SIG-M5 (cell line): ENCODE results near the gene PACRGL.

Experiments
- DNase-seq: peaks from one replicate; lab custom pipeline; 2025; lab: John Stamatoyannopoulos, UW

The PACRGL gene

GRCh38 chr4:20700007-20700761, at the start of gene PACRGL:
Gene PACRGL, plus strand, starts transcription at chr4:20700458. Its CDS starts 4,024 bp downstream, at chr4:20704482.
- peak; percentile 83 for DNase-seq

- DNase-seq = no peak
Measured at GRCh38 chr4:20652226-20652885, 47.9 kb upstream of the PACRGL start.

DNA sequence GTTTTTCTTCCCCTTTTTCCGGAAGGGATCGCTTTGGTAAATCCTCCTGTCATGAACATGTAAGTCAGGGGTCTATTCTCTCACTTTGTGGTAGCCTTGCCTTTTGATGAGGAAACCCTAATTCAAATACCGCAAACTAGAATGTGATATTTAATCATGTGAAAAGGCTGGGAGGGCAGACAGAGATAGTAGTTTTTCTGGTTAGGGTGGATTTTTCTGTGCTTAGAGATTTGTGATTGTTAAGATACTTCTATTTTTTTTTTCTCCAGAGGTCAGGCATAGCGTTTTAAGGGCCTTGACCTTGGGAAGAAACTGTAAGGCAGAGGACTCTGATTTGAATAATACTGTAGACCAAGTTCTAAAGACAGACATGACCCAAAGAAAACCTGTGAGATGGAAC, 41.8 kb upstream of the PACRGL start:
- DNase-seq = no peak

GRCh38 chr4:20662851-20663250, 37.4 kb upstream of the PACRGL start:
- no peak for DNase-seq

- DNase-seq = no peak
Measured at GRCh38 chr4:20666012-20666860, 34.0 kb upstream of the PACRGL start.

- DNase-seq = no peak
Measured at GRCh38 chr4:20672262-20672661, 28.0 kb upstream of the PACRGL start.

GRCh38 chr4:20675786-20676185, 24.5 kb upstream of the PACRGL start:
- DNase-seq = no peak

DNA sequence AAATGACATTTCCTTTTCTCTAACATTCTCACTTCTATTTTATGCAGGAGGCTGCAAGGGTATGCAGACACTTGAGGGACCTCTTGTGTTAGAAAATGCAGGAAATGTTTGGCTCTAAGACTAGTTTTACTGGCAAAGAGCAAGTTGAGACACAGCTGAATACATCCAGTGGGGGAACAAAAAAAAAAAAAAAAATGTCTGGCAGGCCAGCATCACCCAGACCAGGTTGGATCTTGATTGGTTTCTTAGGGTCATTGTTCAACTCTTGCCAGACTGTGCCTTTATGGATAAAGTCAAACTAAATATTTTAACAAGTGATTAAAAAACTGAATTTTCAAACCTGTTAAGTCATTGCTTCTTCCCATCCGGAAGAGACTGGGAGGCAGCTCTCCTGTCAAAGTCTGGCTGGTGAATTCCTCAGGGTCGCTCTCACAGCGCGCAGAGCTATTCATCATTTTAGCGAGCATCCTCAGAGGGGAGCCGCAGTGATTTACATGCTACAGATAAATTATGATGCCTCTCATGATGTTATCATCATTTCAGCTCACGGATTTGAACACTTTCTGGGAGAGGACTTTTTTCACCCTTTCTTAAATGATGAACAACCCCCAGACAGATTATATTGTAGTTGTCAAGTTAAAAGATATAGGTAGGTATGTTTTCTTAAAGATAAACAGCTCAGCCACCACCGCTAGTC, 23.6 kb upstream of the PACRGL start:
- DNase-seq = no peak

- no peak for DNase-seq
Measured at GRCh38 chr4:20678400-20678799, 21.9 kb upstream of the PACRGL start.

- no peak for DNase-seq
Measured at GRCh38 chr4:20679951-20680350, 20.3 kb upstream of the PACRGL start.

- no peak for DNase-seq
Measured at GRCh38 chr4:20680736-20681135, 19.5 kb upstream of the PACRGL start.

GRCh38 chr4:20681271-20681670, 19.0 kb upstream of the PACRGL start:
- DNase-seq = no peak

DNA sequence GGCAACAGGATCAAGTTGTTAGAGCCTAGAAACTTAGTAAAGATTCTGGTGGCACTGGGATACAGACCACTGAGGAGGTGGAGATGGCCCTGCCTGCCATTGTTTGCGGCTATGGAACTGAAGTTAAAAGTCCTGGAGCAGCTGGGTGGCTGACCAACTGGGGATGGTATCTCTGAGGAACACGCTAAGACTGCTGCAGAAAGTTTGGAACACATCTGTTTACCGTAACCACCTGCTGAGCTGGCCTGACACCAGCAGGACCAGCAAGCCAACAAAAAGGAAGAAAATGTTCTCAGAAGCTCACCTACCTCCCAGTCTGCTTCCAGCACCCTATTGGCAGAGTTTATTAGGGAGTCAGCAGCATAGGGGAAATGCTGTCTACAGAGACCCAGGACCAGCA, 17.4 kb upstream of the PACRGL start:
- DNase-seq = no peak

DNA sequence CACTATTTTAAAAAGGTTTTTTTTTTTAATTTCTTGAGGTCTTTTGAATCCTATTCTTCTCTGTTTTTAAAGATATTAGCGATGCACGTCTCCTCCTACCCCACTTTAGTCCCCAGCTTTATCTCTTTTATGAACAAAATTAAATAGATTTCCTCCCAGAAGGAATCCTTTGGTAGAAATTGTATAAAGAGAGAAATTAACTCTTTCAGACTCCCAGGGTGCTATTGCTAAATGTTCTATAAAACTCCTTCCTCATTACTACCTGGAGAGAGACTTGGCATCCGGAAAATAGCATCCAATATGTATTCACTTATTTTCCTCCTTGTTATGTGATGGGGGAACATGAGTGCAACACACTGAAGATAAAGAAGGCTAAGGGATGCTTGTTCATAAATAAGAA, 16.5 kb upstream of the PACRGL start:
- no peak for DNase-seq

- DNase-seq = no peak
Measured at GRCh38 chr4:20684852-20685763, 15.2 kb upstream of the PACRGL start.

GRCh38 chr4:20687864-20688263, 12.4 kb upstream of the PACRGL start:
- no peak for DNase-seq

GRCh38 chr4:20696815-20697214, 3.4 kb upstream of the PACRGL start:
- DNase-seq = no peak

DNA sequence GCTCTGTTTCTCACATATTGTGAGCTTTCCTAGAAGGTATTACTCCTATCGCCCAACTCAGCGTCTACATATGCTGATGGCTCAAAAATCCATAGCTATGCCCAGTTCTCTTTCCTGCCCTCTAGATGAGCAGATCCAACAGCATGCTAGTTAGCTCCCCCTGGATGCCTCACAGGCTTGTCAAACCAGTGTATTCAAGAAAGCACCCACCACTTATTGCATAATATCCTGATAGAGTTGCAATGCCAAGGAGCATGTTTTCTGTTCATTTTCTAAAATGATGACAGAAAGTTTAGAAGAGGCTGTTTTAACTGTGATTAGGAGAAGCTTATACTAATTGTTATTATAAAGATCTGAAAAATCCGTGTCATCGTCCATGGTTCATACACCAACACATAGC, 1.9 kb upstream of the PACRGL start:
- peak; percentile 1 for DNase-seq

- DNase-seq = no peak
Measured at GRCh38 chr4:20698820-20699219, 1.4 kb upstream of the PACRGL start.

GRCh38 chr4:20711335-20711734, 11.1 kb downstream of the PACRGL start:
- DNase-seq = no peak

DNA sequence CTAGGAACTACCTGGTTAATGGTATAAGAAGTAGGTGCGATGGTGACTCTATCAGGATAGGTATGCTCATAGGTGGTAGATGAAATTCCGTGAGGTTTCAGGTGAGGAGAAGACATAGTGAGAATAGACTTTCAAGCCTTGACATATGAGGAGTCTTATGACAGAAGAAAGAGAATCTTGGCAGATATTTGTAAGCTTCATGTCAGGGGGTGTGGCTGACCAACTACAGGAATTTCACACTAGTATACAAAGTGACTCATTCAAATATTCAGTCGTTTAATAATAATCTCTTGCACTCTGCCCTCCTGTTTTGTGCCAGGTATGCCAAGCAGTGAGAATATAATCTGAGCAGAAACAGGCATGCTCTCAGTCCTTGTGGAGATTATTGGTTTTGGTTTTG, 22.8 kb downstream of the PACRGL start:
- no peak for DNase-seq
